Bronchial epithelial cell (primary cell): ENCODE results near the gene SUV39H2. TPM values are rescaled to one million over a fixed set of nuclear protein-coding genes. Genes with fewer than 3 reads are reported as not detected.

Source experiments
- DNase-seq: peaks from one replicate; pipeline ENCODE4 v3.0.0-alpha.2; 2010; ENCODE audit warnings: low read depth
- FAIRE-seq: peaks from 2 replicates; lab custom pipeline; 2011; peaks lifted over from hg19 to GRCh38; lab: Jason Lieb, UNC
- H3K27me3 ChIP-seq: 2 replicates; pipeline ENCODE4 v1.5.1; 2011; ENCODE audit warnings: low read length; ENCODE audit not compliant: control insufficient read depth, insufficient read depth
- H3K36me3 ChIP-seq: 2 replicates; pipeline ENCODE4 v1.5.1; 2011; ENCODE audit warnings: low read length; ENCODE audit not compliant: control insufficient read depth, insufficient read depth
- H3K4me3 ChIP-seq: 2 replicates; pipeline ENCODE4 v1.5.1; 2011; ENCODE audit warnings: mild to moderate bottlenecking, low read depth, low read length, control low read depth
- CTCF ChIP-seq: IDR thresholded peaks from 2 replicates; pipeline ENCODE4 v1.5.1; 2011; ENCODE audit warnings: mild to moderate bottlenecking, moderate library complexity, low read length, control low read depth, inconsistent platforms; ENCODE audit not compliant: insufficient read depth, severe bottlenecking
- total RNA-seq: library from RNA; depleted of rRNA; stranded (reverse); fragments of >200 nt; gene quantifications from 2 replicates; pipeline ENCODE4 v1.2.1, GENCODE V29; 2014

The SUV39H2 gene
- total RNA-seq, 1 donor from 2014 or later = 7.4 TPM

- DNase-seq (peak; percentile 8), FAIRE-seq (no peak)
- TF ChIP-seq CTCF = no peak
- Histone ChIP-seq H3K4me3 (no peak overlapping the region), H3K36me3 (no peaks in the 10 kb centered on the region), H3K27me3 (no peaks in the 10 kb centered on the region)
Observed at GRCh38 chr10:14880229-14880628, 1.6 kb downstream of the SUV39H2 start.

- DNase-seq (no peak), FAIRE-seq (no peak)
- no peaks in the 10 kb centered on the region for H3K36me3 ChIP-seq
- H3K4me3 ChIP-seq = no peak overlapping the region
- no peaks in the 10 kb centered on the region for H3K27me3 ChIP-seq
- TF ChIP-seq CTCF = no peak
Observed at GRCh38 chr10:14884082-14884481, 5.4 kb downstream of the SUV39H2 start.

GRCh38 chr10:14889318-14889717 is 10.7 kb downstream of the SUV39H2 start:
- peak; percentile 22 for TF ChIP-seq CTCF
- Histone ChIP-seq H3K27me3 (no peaks in the 10 kb centered on the region), H3K4me3 (no peak overlapping the region), H3K36me3 (no peaks in the 10 kb centered on the region)
- no peak for FAIRE-seq
- DNase-seq = peak; percentile 19

- Histone ChIP-seq H3K27me3 (no peaks in the 10 kb centered on the region), H3K36me3 (no peaks in the 10 kb centered on the region), H3K4me3 (no peak overlapping the region)
- no peak for FAIRE-seq
- TF ChIP-seq CTCF = no peak
- no peak for DNase-seq
Observed at GRCh38 chr10:14891151-14891550, 12.5 kb downstream of the SUV39H2 start.

- FAIRE-seq (no peak), DNase-seq (peak; percentile 29)
Observed at GRCh38 chr10:14904316-14904732, 25.7 kb downstream of the SUV39H2 start.

More at GRCh38 chr10:14904316-14904732, 25.7 kb downstream of the SUV39H2 start:
- TF ChIP-seq CTCF = peak; percentile 48
- peaks cover 2% of the 10 kb centered on the region for H3K36me3 ChIP-seq
- H3K27me3 ChIP-seq = no peaks in the 10 kb centered on the region
- no peak overlapping the region for H3K4me3 ChIP-seq
